Body of pancreas (tissue), 4 donors: ENCODE measurements around the gene DNAJC3.

Experiments
- POLR2A ChIP-seq, 3 donors: fragments of 450-650 bp; IDR thresholded peaks; one replicate each; pipeline ENCODE4 v1.6.1; 2016; ENCODE audit warnings: antibody characterized with exemption in 3 of 3, mild to moderate bottlenecking in 2 of 3
- TF ChIP-seq, protein P1 (sequence below), 7 experiments: fragments of 450-650 bp in 4 of 7; fragments of 200-600 bp in 3 of 7; sonication (generic) in 3 of 7; IDR thresholded peaks; one replicate each; pipeline ENCODE4 v1.5.1; 2016 to 2019; ENCODE audit warnings: antibody characterized with exemption in 7 of 7

DNA sequence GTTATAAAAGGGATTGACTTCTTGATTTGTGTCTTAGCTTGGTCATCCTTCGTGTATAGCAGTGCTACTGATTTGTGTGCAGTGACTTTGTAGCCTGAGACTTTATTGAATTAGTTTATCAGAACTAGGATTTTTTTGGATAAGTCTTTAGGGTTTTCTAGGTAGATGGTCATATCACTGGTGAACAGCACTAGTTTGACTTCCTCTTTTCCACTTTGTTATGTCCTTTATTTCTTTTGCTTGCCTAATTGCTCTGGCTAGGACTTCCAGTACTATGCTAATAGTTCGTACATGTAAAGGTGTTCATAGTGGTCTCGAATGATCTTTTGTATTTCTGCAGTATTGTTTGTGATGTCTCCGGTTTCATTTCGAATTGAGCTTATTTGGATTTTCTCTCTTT lies 145.4 kb downstream of the DNAJC3 start:
- TF ChIP-seq, protein P1, sequence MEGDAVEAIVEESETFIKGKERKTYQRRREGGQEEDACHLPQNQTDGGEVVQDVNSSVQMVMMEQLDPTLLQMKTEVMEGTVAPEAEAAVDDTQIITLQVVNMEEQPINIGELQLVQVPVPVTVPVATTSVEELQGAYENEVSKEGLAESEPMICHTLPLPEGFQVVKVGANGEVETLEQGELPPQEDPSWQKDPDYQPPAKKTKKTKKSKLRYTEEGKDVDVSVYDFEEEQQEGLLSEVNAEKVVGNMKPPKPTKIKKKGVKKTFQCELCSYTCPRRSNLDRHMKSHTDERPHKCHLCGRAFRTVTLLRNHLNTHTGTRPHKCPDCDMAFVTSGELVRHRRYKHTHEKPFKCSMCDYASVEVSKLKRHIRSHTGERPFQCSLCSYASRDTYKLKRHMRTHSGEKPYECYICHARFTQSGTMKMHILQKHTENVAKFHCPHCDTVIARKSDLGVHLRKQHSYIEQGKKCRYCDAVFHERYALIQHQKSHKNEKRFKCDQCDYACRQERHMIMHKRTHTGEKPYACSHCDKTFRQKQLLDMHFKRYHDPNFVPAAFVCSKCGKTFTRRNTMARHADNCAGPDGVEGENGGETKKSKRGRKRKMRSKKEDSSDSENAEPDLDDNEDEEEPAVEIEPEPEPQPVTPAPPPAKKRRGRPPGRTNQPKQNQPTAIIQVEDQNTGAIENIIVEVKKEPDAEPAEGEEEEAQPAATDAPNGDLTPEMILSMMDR (IDR thresholded peaks at IDR 0.05) = no peak
- TF ChIP-seq POLR2A (IDR thresholded peaks at IDR 0.05) = no peak
